Measurements from ENCODE around the gene SPTBN5.

SPTBN5 gene

GRCh38 chr15:41856716-41857115, 37.1 kb downstream of the SPTBN5 start:
- H3K4me3 ChIP-seq (ENCODE audit: low read depth, low read length), result no peak overlapping the region
- no peak for DNase-seq (ENCODE audit: low read depth)
- no peak for TF ChIP-seq CTCF (IDR thresholded peaks at IDR 0.05; ENCODE audit: control insufficient read depth, extremely low read depth, insufficient read depth)

GRCh38 chr15:41856262-41856661, 37.6 kb downstream of the SPTBN5 start:
- no peak for TF ChIP-seq CTCF (IDR thresholded peaks at IDR 0.05; ENCODE audit: control insufficient read depth, extremely low read depth, insufficient read depth)
- no peak for DNase-seq (ENCODE audit: low read depth)
- H3K4me3 ChIP-seq (ENCODE audit: low read depth, low read length), result no peak overlapping the region

- no peak for DNase-seq (ENCODE audit: low read depth)
- TF ChIP-seq CTCF (IDR thresholded peaks at IDR 0.05; ENCODE audit: control insufficient read depth, extremely low read depth, insufficient read depth), result no peak
- no peak overlapping the region for H3K4me3 ChIP-seq (ENCODE audit: low read depth, low read length)
Observed at GRCh38 chr15:41855261-41855961, 38.4 kb downstream of the SPTBN5 start.

DNA sequence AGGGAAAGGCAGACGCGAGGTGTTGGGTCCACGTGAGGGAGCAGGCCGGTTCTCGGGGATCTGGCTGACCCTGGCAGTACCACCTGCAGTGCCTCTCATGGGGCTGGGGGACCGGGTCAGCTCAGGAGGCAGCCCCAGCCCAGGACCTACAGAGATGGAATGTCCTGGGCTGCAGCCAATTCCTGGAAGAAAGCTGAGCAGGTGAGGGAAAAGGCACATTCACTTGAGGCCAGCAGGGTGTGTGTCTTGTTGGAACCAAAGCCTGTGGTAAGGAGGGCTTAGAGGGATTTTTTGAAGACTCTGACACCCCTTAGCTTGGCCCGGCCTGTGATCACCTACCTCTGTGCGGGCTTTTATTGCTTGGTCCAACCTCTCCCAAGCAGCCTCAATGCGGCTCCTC, 39.4 kb downstream of the SPTBN5 start:
- TF ChIP-seq CTCF (IDR thresholded peaks at IDR 0.05; ENCODE audit: control insufficient read depth, extremely low read depth, insufficient read depth), result no peak
- no peak for DNase-seq (ENCODE audit: low read depth)
- no peak overlapping the region for H3K4me3 ChIP-seq (ENCODE audit: low read depth, low read length)

GRCh38 chr15:41853831-41854230, 40.0 kb downstream of the SPTBN5 start:
- no peak for DNase-seq (ENCODE audit: low read depth)
- no peak for TF ChIP-seq CTCF (IDR thresholded peaks at IDR 0.05; ENCODE audit: control insufficient read depth, extremely low read depth, insufficient read depth)
- H3K4me3 ChIP-seq (ENCODE audit: low read depth, low read length), result no peak overlapping the region

DNA sequence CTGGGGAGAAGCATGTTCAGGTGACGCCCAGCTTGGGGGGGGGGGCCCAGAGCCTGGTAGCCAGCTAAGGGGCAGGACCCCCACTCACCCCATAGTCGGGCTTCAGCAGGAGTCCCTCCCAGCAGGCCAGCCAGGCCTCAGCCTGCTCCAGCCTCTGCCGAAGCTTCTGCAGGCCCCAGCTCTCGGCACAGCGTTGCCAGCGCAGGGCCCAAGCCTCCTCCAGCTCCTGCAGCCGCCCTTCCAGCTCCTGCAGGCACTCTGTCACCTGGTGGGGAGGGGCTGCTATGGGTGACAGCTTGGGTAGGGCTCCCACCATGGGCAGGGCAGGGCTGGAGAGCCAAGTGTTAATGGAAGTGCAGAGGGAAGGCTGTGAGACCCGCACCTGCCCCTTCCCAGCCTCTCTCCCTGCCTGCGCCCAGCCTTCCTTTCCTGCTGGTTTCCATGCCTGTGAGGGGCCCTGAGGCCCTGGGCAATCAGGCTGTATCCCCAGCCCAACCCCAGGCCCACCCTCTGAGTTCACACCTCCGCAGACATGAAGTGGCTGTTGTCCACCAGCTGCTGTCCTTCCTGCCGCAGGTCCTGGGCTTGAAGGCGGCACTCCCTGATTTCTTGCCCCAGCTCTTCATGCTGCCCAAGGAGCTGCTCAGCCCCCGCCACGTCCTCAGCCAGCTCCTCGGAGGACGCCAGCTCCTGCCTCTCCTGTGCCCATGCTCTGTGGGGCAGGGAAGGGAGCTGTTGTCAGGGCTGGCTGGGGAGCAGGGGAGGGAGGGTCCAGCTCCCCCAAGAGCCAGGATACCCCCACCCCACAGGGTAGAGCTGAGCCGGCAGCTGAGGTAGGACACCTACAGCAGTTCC, 40.9 kb downstream of the SPTBN5 start:
- no peak overlapping the region for H3K4me3 ChIP-seq (ENCODE audit: low read depth, low read length)
- TF ChIP-seq CTCF (IDR thresholded peaks at IDR 0.05; ENCODE audit: control insufficient read depth, extremely low read depth, insufficient read depth), result no peak
- no peak for DNase-seq (ENCODE audit: low read depth)
